Fibroblast of skin of left biceps (primary cell): ENCODE data around the gene EXOC6B.

ENCODE experiments used
- DNase-seq, 2 experiments: peaks; one replicate each; pipeline ENCODE4 v3.0.0-alpha.2; 2013; ENCODE audit warnings: low read depth in 2 of 2

The EXOC6B gene

GRCh38 chr2:72173640-72174321 is 652.1 kb downstream of the EXOC6B start:
- DNase-seq = no peak

DNA sequence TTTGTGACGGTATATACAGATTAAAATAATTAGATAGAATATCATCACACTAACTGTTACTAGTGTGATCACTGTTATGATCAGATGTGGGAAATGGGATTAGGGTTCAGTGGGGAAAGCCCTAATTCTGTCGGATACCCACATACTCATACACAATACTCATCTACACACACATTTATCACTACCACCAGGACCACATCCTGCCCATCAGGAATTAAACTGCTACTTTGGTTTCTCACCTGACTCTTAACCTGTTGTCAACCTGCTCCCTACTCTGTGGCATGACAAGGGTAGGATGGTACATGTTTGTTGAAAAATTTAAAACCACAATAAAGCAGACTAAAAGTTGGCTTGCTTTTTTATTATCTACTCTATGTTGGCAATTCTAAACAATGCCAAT is 653.4 kb downstream of the EXOC6B start:
- DNase-seq = no peak

DNA sequence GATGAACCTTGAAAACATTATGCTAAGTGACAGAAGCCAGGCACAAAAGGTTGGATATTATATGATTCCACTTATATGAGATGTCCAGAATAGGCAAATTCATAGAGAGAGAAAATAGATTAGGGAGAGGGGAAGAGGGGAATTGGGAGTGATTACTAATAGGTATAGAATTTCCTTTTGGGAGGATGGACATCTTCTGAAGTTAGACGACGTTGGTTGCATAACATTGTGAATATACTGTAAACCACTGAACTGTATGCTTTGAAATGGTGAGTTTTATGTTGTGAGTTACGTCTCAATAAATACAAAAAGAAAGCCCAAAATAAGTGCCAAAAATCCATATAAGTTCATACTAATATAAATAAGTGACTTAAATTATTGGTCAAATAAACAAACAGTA is 659.6 kb downstream of the EXOC6B start:
- DNase-seq = no peak

- DNase-seq = no peak
Measured at GRCh38 chr2:72165792-72166191, 660.0 kb downstream of the EXOC6B start.

GRCh38 chr2:72162574-72162973 is 663.3 kb downstream of the EXOC6B start:
- DNase-seq = no peak

DNA sequence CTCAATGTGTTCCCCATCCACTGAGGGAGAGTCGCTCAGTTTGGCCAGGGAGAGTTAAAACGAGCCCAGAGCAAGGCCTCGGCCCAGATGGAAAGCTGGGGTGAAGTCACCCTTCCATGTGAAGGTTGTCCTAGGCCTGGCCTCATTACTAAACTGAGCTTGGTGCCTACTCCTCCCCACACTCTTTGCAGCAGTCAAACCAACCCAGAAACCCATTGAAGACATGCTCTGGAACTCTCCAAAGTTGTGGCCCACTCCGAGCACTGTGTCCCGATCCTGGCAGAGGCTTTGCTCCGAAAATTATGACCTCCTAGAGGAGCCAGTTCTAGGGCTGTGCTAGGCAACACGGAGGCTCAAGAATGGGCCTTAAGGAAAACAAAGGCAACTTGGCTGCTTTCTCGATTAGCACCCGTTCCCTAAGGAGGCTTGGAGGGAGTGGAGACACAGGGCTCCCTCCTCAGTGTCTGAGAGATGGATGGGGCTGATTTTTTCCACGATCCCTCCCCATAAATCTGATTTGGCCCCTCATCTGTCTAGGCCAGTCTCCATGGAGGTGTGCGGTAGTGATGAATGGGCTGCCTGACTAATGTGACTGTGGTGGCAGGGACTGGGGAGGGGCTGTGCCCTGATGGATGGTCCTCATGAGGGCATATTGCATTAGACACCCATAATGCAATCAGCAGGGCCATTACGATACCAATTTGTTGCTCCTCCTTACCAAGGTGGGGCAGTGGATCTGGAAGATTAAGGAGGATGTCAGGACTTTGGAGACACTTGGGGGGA is 666.4 kb downstream of the EXOC6B start:
- DNase-seq = no peak

DNA sequence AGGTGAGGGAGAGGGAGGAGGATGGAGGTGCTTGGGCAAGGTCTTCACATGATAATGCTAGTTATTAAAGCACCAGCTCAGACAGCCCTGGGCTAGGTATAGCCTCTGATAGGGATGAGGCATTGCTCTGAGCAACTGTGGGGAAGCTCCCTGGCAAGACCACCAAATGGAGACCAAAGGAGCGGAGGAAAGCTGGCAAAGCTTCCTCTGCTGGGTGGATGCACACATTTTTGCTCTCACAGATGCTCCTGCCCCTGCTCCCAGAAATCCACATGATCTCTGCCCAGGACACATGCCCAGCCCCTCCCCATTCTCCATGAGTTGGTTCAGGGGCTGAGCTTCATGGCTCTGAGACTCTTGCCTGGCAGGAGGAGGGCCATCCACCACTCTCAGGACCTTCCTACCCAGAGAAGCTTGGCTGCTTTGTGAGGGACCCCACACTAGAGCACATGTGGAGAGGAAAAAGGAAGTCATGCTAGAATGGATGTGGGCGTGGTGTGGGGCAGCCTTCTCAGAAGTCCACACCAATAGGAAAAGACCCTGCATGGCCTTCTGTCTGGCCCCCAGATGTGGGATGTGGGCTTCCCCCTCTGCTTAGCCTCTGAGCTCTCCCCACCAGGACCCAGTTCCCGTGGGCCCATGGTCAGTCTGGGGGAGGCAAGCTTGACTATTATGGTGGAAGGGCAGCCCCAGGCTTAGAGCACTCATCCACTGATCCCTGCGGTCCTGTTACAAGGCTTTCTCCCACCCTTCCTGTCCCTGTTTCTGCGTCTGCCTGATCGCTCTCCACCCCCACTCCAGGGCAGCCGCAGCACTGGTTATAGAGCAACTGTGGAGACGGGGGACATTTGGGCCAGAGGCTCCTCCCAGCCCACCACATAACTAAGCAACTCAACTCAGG is 667.7 kb downstream of the EXOC6B start:
- no peak for DNase-seq

DNA sequence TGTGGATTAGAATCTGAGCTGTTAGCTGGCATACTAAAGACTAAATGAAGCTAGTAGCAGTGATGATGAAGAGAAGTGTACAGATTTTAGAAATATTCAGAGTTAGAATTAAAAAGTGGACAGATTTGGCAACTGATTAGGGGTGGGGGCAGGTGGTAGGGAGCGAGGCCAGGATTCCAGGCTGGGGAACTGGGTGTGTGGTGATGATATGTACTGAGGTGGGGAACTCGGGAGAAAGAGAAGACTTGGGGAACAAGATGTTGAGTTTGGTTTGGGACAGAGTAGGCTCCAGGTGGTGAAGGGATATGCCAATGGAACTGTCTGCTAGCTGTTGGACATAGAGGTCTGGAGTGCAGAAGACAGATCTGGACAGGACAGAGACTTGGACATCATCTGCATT is 669.0 kb downstream of the EXOC6B start:
- no peak for DNase-seq

DNA sequence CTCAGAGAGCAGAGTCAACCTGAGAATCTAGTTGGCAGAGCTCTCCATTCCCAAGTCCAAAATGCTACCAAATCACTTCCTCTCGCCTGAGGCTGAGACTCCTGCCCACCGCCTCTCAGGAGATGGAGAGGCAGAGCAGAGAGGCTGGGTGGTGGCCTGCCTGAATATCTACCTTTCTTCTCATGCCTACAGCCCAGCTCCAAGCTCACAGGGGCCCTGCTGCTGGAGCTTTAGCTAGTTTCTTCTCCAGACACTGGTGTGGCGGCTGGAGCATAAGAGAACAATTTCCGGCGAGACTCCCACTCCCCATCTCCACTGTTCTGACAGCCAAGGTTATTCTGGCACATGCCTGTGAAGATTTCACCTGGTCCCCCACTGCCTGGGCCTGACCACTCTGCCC is 670.1 kb downstream of the EXOC6B start:
- DNase-seq = no peak

GRCh38 chr2:72155151-72155550 is 670.7 kb downstream of the EXOC6B start:
- no peak for DNase-seq

- no peak for DNase-seq
Measured at GRCh38 chr2:72154386-72154975, 671.4 kb downstream of the EXOC6B start.

DNA sequence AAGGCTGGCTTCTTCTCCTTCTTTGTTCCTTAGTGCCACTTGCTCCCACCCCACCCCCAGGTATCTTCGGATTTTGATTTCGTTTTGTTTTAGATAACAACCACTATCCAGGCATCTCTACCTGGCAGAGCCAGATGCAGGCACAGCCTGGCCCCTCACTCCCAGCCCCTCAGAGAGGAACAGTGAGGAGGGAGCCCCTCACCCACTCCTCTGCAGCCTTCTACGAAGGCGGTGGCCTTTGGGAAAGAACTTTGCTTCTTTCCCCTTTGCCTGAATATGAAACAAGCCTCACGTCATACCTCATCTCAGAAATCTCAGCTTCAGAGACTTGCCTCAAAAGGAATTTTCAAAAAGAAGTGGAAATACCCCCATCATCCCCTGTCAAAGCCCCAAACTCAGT is 671.9 kb downstream of the EXOC6B start:
- no peak for DNase-seq

- DNase-seq = no peak
Measured at GRCh38 chr2:72153026-72153791, 672.6 kb downstream of the EXOC6B start.

DNA sequence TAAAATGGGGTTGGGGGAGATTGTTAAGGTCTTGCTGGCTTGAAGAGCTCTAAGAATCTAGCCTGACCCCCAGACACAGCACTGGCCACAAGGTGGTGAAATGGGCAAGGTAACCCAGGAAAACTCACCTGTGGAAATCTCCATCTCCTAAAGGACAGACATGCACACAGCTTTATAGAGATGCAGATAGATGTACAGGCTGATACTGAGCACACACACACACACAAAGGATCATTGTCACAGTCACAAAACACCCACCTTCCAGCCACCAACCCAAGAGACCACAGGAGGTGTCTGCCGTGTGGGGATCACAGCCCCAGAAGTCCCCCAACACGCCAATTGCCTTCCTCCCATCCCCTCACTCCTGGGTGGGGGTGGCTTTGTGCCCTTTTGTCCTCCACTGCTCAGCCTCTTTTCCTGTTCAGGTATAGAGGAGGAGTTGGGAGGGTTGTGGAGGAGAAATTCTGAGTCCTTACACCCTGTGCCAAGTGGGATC is 674.9 kb downstream of the EXOC6B start:
- DNase-seq = no peak

- DNase-seq = peak in 1 of 2 experiments; percentile 39
Measured at GRCh38 chr2:72150157-72150860, 675.5 kb downstream of the EXOC6B start.

- no peak for DNase-seq
Measured at GRCh38 chr2:72149556-72150156, 676.2 kb downstream of the EXOC6B start.

- DNase-seq = no peak
Measured at GRCh38 chr2:72148837-72149555, 676.8 kb downstream of the EXOC6B start.

GRCh38 chr2:72148003-72148836 is 677.6 kb downstream of the EXOC6B start:
- no peak for DNase-seq
